AG04450 (cell line): ENCODE measurements around the gene PKD2L2. TPM values are rescaled to one million over a fixed set of nuclear protein-coding genes. Genes with fewer than 3 reads are reported as not detected.

Source experiments
- CTCF ChIA-PET: fragments of 300-600, 350-600 bp; formaldehyde crosslinking; extraction: SDS; loops from one replicate; lab custom pipeline; 2022; ENCODE audit warnings: antibody characterized with exemption, inconsistent platforms; lab: Charles Lee
- POLR2A ChIA-PET: fragments of 350-600 bp; formaldehyde crosslinking; extraction: SDS; loops from one replicate; lab custom pipeline; 2021; ENCODE audit warnings: antibody characterized with exemption, inconsistent platforms; lab: Yijun Ruan, JAX
- DNase-seq: peaks from one replicate; pipeline ENCODE4 v3.0.0-alpha.2; 2011; ENCODE audit warnings: low read depth, low spot score
- H3K27ac ChIP-seq: one replicate; pipeline ENCODE4 v1.5.1; 2012; ENCODE audit warnings: low read depth, low read length, control low read depth
- H3K27me3 ChIP-seq: one replicate; pipeline ENCODE4 v1.6.0; 2012; ENCODE audit warnings: low read length; ENCODE audit not compliant: control insufficient read depth, insufficient read depth
- H3K4me3 ChIP-seq: 2 replicates; pipeline ENCODE4 v1.5.1; 2011; ENCODE audit warnings: mild to moderate bottlenecking, low read depth, low read length, control low read depth
- H3K9me3 ChIP-seq: 2 replicates; pipeline ENCODE4 v1.5.1; 2012; ENCODE audit warnings: low read length; ENCODE audit not compliant: control insufficient read depth, insufficient read depth
- polyA plus RNA-seq: library from polyadenylated mRNA; depleted of rRNA; stranded (reverse); fragments of >200 nt; gene quantifications from 2 replicates; pipeline ENCODE4 v1.2.3, GENCODE V29; 2011
- TF ChIP-seq, protein P1 (sequence below): IDR thresholded peaks from 2 replicates; pipeline ENCODE4 v1.5.1; 2011; ENCODE audit warnings: low read depth, low read length, control low read depth, inconsistent platforms

PKD2L2 gene
- polyA plus RNA-seq, 1 experiment: 0.09 TPM

DNA sequence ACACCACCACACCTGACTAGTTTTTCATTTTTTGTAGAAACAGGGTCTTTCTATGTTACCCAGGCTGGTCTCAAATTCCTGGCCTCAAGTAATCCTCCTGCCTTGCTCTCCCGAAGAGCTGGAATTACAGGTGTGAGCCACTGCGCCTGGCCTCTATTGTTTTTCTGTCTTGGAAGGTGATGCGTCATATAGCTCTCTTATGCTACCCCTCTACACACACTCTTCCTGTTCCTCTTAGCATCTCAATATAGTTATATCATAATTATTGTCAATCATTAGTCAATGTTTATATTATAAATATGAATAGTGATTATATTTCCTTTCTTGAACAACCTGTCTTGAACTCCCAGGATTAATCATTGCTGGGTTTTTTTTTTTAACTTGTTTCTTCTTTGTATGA is 7.3 kb downstream of the PKD2L2 start:
- no peak overlapping the region for H3K27ac ChIP-seq
- peaks cover 7% of the 10 kb centered on the region for H3K27me3 ChIP-seq
- H3K4me3 ChIP-seq: no peak overlapping the region
- TF ChIP-seq, protein P1, sequence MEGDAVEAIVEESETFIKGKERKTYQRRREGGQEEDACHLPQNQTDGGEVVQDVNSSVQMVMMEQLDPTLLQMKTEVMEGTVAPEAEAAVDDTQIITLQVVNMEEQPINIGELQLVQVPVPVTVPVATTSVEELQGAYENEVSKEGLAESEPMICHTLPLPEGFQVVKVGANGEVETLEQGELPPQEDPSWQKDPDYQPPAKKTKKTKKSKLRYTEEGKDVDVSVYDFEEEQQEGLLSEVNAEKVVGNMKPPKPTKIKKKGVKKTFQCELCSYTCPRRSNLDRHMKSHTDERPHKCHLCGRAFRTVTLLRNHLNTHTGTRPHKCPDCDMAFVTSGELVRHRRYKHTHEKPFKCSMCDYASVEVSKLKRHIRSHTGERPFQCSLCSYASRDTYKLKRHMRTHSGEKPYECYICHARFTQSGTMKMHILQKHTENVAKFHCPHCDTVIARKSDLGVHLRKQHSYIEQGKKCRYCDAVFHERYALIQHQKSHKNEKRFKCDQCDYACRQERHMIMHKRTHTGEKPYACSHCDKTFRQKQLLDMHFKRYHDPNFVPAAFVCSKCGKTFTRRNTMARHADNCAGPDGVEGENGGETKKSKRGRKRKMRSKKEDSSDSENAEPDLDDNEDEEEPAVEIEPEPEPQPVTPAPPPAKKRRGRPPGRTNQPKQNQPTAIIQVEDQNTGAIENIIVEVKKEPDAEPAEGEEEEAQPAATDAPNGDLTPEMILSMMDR: no peak
- CTCF ChIA-PET: interaction anchor here (0.5 kb wide), 1 partner anchor 235 kb away, joined by 4 read pairs; no protein-coding TSS in a partner anchor
- H3K9me3 ChIP-seq: no peaks in the 10 kb centered on the region
- DNase-seq: no peak
- POLR2A ChIA-PET: no interaction called here

GRCh38 chr5:137899493-137899892 is 10.2 kb downstream of the PKD2L2 start:
- DNase-seq: no peak
- TF ChIP-seq, protein P1: no peak
- Histone ChIP-seq H3K27me3 (peaks cover 8% of the 10 kb centered on the region), H3K9me3 (no peaks in the 10 kb centered on the region), H3K4me3 (no peak overlapping the region), H3K27ac (no peak overlapping the region)
- POLR2A ChIA-PET: no interaction called here
- CTCF ChIA-PET: no interaction called here

GRCh38 chr5:137901011-137901817 is 12.0 kb downstream of the PKD2L2 start:
- CTCF ChIA-PET: interaction anchor here (0.7 to 0.8 kb wide), 2 partner anchors 26 to 158 kb away, joined by 3 read pairs; no protein-coding TSS in a partner anchor
- no peaks in the 10 kb centered on the region for H3K9me3 ChIP-seq
- H3K4me3 ChIP-seq: no peak overlapping the region
- no peak overlapping the region for H3K27ac ChIP-seq
- H3K27me3 ChIP-seq: peaks cover 6% of the 10 kb centered on the region
- POLR2A ChIA-PET: no interaction called here
- no peak for DNase-seq
- TF ChIP-seq, protein P1: no peak

GRCh38 chr5:137902408-137903133 is 13.3 kb downstream of the PKD2L2 start:
- H3K4me3 ChIP-seq: no peak overlapping the region
- ChIA-PET POLR2A (no interaction called here), CTCF (no interaction called here)
- TF ChIP-seq, protein P1: no peak
- no peak overlapping the region for H3K27ac ChIP-seq
- no peak for DNase-seq
- H3K27me3 ChIP-seq: peaks cover 6% of the 10 kb centered on the region
- H3K9me3 ChIP-seq: no peaks in the 10 kb centered on the region

GRCh38 chr5:137914758-137915157 is 25.5 kb downstream of the PKD2L2 start:
- Histone ChIP-seq H3K27ac (no peak overlapping the region), H3K9me3 (peaks cover 3% of the 10 kb centered on the region; the same call in 1 of the 2 replicates), H3K4me3 (no peak overlapping the region), H3K27me3 (no peaks in the 10 kb centered on the region)
- ChIA-PET POLR2A (no interaction called here), CTCF (interaction anchor here (1.1 kb wide), 1 partner anchor 136 kb away, joined by 3 read pairs; no protein-coding TSS in a partner anchor)
- TF ChIP-seq, protein P1: no peak
- no peak for DNase-seq
